Right ventricle myocardium inferior (tissue), 1 donor: ENCODE measurements around the gene STH. TPM values are rescaled to one million over a fixed set of nuclear protein-coding genes. Genes with fewer than 3 reads are reported as not detected.

Experiments
- ATAC-seq: fragments of 200-7000 bp; cut with Tn5 transposase; one replicate; pipeline ENCODE4 v1.9.1; 2020; ENCODE audit warnings: mild to moderate bottlenecking, moderate library complexity
- DNase-seq: peaks from one replicate; pipeline ENCODE4 v3.0.0; 2021; ENCODE audit errors: missing footprints
- intact Hi-C: fragments of 100-400 bp; cut with DNase I; formaldehyde crosslinking; loops from one replicate; pipeline ENCODE4 v1.11.0; 2022
- total RNA-seq: library from RNA; stranded (reverse); fragmentation: NEBNext Ultra II Directional; extraction: Animal tissue kit (Norgen Biotek cat#: 25700); gene quantifications from one replicate; pipeline ENCODE4 v1.2.1, GENCODE V29; 2021
- donor health status: DM: no; HTN: yes; CAD: no; lungs with severe emphysema.

STH gene
- total RNA-seq, 1 donor from 2014 or later = not detected

DNA sequence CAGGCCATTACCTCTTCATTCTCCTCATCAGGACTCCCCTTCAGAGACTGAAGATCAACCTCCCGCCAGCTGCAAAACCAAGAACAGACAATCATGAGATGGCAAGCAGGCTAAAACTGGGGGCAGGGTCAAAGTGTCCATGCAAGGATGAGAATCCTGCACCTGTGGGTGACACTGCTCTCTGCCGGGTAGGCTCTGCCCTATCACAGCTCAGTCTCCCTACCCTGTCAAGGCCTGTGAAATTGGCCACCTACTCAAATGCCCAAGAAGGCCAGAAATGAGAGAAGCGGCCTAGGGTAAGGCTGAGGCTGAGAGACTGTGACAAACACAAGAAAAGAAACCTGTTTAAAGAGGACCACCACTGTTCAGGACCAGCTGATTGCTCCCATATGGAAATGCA, 34.3 kb downstream of the STH start:
- DNase-seq (no peak), ATAC-seq (no peak)
- intact Hi-C loops = no loop called here

DNA sequence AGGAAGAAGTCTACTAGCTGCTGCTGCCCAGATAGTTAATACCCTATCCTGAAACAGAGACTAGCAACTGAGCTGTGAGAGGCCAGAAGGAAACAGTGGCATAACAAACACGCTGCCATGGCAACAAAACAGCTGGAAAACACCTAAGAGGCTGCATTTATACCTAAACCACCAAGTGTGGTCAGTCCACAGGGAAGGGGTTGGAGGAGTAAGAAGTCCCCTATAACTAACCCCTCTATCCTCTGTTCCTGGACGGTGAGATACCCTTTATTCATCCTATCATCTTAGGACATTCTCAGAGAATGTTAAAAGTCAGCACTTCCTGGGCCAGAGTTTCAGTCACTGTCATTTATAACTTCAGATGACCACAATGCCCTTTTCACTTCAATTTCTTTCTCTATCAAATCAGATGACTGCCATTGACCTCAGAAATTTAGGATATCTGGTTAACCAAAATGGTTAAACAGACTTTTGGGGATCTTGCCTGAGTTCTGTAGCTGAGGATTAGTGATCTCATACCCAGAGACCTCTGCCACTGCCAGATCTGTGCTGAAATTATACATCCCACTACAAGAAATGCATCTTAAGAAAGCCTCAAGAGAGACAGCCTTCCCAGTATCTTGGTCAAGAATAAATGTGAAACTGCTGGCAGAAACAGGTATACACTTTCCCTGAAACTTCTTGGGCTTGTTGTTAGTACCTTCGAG, 36.2 kb downstream of the STH start:
- no peak for ATAC-seq
- DNase-seq = no peak
- intact Hi-C loops = no loop called here

DNA sequence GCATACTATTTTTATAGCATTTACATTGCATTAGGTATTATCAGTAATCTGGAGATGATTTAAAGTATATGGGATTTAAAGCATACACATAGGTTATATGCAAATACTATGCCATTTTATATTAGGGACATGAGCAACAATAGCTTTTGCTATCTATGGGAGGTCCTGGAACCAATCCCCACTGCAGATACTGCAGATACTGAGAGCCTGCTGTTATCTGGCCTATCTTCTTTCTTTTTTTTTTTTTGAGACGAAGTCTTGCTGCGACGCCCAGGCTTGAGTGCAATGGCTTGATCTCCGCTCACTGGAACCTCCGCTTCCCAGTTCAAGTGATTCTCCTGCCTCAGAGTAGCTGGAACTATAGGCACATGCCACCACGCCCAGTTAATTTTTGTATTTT, 37.4 kb downstream of the STH start:
- ATAC-seq = no peak
- no peak for DNase-seq
- intact Hi-C loops = no loop called here

DNA sequence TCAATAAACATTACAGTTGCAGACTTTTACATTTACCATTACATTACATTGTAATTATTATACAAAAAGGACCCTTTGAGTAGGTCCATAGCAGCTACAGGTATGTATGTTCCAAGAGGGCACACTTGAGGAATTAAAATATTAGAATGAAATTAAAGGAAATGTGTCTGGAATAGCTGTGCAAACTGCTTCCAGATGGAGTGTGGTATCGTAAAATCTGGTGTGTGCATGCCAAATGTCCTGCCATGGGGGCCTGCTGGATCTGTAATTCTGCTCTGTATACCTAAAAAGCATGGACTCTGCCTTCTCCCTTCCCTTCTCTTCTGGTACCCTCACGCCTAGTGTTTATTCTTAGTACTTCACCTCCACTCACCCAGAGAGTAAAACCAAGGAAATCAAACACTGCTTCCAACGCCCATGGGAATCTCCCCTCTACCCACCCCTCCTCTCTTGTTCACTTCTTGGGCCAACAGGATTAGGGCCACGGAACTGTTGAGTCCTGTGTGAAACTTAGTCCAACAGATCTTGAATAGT, 38.7 kb downstream of the STH start:
- intact Hi-C loops = no loop called here
- ATAC-seq (no peak), DNase-seq (no peak)

DNA sequence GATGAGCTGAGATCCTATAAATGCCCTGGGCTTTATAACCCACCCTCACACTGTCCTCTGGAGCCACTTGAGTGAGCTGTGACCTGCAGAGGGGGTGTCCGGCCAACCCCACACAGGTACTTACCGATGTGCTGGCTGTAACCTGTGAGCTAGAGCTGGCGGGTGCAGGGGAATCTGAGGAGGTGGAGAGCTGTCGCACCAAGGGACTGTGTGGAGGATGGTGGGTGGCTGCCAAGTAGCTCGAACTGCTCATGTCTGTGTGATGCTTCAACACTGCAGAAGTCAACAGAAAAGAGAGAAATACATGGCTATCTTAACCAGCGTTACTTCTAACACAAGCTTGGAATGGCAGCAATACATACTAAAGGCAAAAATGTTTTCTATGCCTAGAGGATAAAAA, 39.4 kb downstream of the STH start:
- no peak for ATAC-seq
- intact Hi-C loops = no loop called here
- DNase-seq = no peak

DNA sequence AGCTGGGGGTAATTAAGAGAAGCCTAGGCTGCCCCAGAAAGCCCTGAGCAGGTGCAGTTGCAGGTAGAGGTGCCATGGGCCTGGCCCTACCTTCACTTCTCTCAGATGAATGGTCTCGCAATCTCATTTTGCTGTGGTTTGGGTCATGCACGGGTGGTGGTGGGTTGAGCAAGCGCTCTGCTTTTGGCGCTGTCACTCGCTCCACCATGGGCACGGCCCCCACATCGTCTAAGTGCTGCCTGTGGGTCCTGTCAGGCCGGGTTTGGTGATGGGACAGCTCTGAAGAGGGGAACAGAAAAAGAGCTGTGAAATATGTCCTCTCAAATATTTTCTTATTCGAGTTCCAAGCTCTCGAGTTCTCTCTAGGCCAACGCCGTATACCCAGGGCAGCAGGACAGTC, 39.9 kb downstream of the STH start:
- DNase-seq (no peak), ATAC-seq (peak; percentile 21)
- intact Hi-C loops = no loop called here

DNA sequence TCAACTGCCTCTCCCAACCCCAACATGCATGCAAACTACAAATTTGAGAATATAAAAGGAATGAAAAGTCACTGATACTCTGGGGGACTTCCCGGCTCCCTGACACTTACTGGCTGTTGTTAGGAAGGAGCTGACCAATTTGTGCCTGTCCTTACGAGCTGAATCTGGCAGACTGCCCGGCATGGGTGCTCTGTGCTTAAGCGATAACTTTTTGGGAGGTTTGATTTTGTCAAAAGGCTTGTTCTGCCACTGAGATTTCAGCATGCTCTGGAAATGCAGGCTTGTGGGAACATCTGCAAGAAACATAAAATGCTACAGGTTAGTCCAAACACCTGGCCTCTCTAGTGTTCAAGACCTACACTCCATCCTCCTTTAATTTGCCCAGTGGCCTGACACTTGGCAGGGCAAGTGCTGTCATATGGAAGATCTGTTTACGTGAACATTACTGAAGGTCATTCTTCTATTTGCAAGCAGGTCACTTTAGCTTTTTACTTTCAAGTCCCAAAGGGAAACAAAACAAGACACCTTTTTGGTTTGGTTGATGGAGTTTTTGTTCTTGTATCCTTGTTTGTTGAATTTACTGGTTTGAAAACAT, 40.6 kb downstream of the STH start:
- ATAC-seq = peak; percentile 54
- intact Hi-C loops = loop anchor here (5.0 kb wide), 1 partner anchor 37 kb away; no protein-coding TSS in a partner anchor
- DNase-seq = no peak

DNA sequence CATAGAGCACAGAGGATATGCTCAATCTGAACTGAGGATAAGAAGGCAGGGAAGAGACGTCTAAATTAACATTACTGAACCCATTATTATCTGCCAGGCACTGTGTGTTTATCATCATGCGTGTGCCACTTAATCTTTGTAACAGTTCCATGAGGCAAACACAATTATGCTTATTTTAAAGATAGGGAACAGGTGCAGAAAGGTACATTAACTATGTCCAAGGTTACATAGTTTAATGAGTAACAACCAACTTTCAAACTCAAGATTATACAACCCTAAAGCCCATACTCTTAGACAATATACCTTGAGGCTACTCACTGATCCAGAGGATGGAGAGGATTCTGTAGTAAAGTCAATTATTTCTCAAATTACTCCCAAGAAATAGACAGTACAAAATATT, 43.2 kb downstream of the STH start:
- no peak for ATAC-seq

DNA sequence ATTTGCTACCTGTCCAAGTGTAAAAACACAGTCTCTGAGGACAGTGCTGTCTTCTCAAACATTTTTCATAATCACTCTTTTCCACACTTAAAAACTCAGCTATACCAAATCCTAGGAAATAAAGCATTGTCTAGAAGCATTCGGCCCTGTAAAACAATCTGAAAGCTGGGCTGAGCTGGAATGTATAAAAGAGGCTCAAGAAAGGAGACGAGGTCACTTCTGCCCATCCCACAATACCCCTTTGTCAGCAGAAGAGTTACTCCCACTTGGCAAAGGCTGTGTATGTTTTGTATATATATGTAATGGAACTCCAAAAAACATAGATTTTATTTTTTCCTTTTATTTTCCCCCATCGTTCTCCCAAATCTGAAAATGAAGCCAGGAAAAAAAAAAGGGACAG, 43.9 kb downstream of the STH start:
- no peak for DNase-seq
- intact Hi-C loops = loop anchor here (5.0 kb wide), 1 partner anchor 41 kb away; no protein-coding TSS in a partner anchor
- no peak for ATAC-seq

More for the DNA sequence above, 43.2 kb downstream of the STH start:
- intact Hi-C loops = loop anchor here (5.0 kb wide), 1 partner anchor 40 kb away; no protein-coding TSS in a partner anchor
- no peak for DNase-seq

DNA sequence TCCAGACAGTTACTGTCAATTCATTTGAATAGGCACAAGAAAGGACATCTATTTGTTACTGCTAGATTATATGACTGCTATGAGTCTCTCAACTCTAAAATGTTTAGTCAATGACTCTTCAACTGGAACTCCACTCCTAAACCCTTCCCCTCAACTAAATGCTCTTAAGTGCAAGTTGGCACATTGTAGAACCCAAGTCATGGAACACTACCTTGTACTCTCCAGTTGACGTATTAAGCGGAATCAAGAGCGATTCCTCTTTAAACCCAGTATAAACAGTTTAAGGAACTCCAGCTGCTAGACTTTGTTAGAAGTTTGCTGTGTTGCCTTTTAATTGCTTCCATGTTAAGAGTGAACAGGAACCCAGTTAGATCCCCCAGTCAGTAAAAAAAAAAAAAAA, 44.6 kb downstream of the STH start:
- no peak for ATAC-seq
- no peak for DNase-seq
- intact Hi-C loops = loop anchor here (1.0 to 5.0 kb wide), 3 partner anchors 41 to 170 kb away; no protein-coding TSS in a partner anchor

DNA sequence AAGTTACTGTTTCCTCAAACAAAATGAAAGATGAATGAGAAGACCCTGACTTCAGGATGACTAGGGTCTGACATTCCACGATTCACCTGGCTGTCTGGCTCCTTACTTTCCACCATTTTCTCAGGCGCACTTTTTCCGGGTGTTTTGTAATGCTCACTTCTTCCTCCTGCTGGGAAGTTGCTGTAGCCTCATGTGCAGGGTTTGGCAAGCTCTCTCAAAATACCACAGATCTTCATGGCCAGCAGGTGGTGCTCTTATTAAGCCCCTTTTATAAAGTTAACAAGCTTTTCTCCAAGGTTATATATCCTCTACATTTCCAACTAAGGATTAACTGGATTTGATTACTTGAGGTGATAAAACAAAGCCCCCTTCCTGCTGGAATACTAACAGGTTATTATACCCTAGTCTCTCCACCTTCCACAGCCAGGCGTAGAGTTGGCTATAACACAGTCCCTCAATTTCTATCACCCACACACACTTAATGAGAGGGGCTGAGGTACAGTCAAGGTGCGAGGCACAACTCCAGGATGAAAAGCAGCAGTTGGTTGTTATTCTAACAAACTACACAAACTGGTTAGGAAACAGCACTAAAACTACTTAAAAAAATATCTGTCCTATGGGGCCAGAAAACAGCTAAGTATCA, 45.4 kb downstream of the STH start:
- intact Hi-C loops = loop anchor here (1.0 to 5.0 kb wide), 3 partner anchors 42 to 169 kb away; no protein-coding TSS in a partner anchor
- peak; percentile 77 for ATAC-seq
- DNase-seq = no peak

DNA sequence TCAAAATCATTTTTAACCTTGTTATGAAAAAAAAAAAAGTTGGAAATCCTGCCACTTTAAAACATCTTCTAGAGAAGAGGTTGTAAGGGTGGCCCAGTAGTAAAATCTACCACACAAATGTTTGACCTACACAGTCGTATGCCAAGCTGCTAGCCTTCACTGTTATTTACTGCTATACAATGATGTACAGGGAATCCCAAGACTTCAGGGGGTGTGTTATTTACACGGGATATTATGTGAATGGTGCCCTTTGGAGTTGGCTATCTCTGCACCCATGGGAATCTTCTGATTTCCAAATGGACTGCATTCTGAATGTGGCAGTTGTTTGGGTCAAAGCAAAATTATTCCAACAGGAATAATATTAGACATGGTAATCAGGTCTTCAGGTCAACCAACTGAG, 45.9 kb downstream of the STH start:
- ATAC-seq (no peak), DNase-seq (no peak)
- intact Hi-C loops = loop anchor here (1.0 to 5.0 kb wide), 3 partner anchors 43 to 168 kb away; no protein-coding TSS in a partner anchor

DNA sequence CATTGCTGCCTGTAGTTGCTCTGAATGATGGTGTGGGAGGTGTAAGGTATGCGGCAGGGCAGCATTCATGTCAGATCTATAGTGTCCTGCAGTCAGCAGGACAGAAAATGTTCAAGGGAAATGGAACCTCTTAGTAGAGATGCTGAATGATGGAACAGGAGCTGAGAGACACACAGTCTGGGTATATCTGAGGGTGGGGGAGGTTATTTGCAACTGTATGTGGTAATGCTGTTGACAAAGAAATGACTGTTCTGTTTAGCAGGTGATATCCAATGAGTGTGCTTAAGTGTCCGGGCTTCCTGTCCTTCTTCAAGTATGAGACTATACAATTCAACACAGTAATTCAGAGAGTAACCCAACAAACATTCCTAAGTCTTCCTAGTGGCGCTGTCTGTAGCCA, 46.6 kb downstream of the STH start:
- no peak for DNase-seq
- no peak for ATAC-seq
- intact Hi-C loops = no loop called here

DNA sequence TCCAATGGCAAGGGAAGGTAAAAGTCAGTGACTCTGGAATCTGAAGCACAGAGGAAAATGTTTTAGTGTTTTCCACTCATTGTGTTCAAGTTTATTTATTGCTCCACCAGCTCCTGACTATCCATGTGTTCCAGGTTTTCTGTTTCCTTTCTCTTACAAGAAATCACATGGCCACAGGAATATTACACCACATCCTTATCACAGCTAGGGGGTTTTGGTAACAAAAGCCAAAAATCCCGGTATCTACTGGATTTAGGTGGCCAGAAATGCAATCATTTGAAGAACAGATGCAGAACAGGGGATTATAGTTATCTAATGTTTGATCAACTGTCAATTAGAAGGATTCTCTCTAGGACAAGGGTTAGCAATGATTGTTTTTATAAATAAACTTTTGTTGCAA, 47.9 kb downstream of the STH start:
- DNase-seq (no peak), ATAC-seq (no peak)
- intact Hi-C loops = no loop called here

DNA sequence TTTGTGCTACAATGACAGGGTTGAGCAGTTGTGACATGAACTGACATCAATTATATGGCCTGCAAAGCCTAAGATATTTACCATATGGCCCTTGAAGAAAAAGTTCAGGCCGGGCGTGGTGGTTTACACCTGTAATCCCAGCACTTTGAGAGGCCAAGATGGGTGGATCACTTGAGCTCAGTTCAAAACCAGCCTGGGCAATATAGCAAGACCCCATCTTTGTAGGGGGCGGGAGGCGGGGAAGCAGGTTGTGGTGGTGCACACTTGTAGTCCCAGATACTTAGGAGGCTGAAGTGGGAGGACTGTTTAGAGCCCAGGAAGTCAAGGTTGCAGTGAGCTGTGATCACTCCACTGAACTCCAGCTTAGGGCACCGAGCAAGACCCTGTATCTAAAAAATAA, 48.3 kb downstream of the STH start:
- intact Hi-C loops = no loop called here
- ATAC-seq (no peak), DNase-seq (no peak)

DNA sequence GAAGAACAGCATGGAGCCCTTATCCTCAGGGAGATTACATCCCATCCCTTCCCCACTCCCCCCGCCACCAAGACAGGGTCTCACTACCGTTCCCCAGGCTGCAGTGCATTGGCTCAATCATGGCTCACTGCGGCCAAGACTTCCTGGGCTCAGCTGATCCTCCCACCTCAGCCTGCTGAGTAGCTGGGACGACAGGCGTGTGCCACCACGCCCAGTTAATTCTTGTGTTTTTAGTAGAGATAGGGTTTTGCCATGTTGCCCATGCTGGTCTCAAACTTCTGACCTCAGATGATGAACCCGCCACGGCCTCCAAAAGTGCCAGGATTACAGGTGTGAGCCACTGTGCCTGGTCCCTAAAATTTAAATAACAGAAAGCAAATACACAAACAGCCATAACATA, 48.8 kb downstream of the STH start:
- intact Hi-C loops = no loop called here
- ATAC-seq (no peak), DNase-seq (no peak)
